Ascending aorta (tissue), 2 donors: ENCODE results near the gene LRBA. TPM values are rescaled to one million over a fixed set of nuclear protein-coding genes. Genes with fewer than 3 reads are reported as not detected.

Experiments used
- DNase-seq, 2 donors: peaks; one replicate each; pipeline ENCODE4 v3.0.0-alpha.2; 2019; ENCODE audit warnings: low spot score in 2 of 2
- H3K27ac ChIP-seq, 2 donors: fragments of 200-600 bp; sonication (generic); one replicate each; pipeline ENCODE4 v1.5.1; 2016 to 2017; ENCODE audit warnings: mild to moderate bottlenecking in 1 of 2
- H3K27me3 ChIP-seq: fragments of 200-600 bp; sonication (generic); one replicate; pipeline ENCODE4 v1.5.1; 2017
- H3K36me3 ChIP-seq, 2 donors: fragments of 200-600 bp; sonication (generic); one replicate each; pipeline ENCODE4 v1.5.1; 2016
- H3K4me1 ChIP-seq, 2 donors: fragments of 200-600 bp; sonication (generic); one replicate each; pipeline ENCODE4 v1.5.1; 2016 to 2017; ENCODE audit warnings: mild to moderate bottlenecking in 1 of 2
- H3K4me3 ChIP-seq, 2 donors: fragments of 200-600 bp; sonication (generic); one replicate each; pipeline ENCODE4 v1.5.1; 2016 to 2017; ENCODE audit warnings: mild to moderate bottlenecking in 1 of 2
- H3K9me3 ChIP-seq, 2 donors: fragments of 200-600 bp; sonication (generic); one replicate each; pipeline ENCODE4 v1.5.1; 2016
- intact Hi-C: fragments of 100-400 bp; cut with DNase I; formaldehyde crosslinking; loops from one replicate; pipeline ENCODE4 v1.15.1; 2023
- total RNA-seq: library from RNA; depleted of rRNA; stranded (reverse); fragments of >200 nt; gene quantifications from one replicate; pipeline ENCODE4 v1.1.0, GENCODE V29; 2016
- TF ChIP-seq, protein P1 (sequence below), 3 experiments: fragments of 200-600 bp in 2 of 3; fragments of 450-650 bp in 1 of 3; sonication (generic) in 2 of 3; IDR thresholded peaks; one replicate each; pipeline ENCODE4 v1.5.1; 2016 to 2019; ENCODE audit warnings: antibody characterized with exemption in 3 of 3, mild to moderate bottlenecking in 1 of 3, moderate library complexity in 1 of 3

LRBA gene
- total RNA-seq, 1 donor from 2014 or later, result 15.2 TPM

DNA sequence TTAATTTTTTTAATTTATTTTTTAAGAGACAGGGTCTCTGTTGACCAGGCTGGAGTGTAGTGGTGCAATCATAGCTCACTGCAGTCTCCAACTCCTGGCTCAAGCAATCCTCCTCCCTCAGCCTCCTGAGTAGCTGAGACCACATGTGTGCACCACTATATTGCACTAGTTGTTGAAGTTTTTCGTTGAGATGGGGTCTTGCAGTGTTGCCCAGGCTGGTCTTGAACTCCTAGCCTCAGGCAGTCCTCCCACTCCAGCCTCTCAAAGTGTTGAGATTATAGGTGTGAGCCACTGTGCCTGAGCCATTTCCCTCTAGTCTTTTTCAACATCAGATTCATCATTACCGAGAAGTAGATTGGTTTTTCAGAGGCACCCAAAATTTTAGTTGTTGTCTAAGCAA is 771.2 kb downstream of the LRBA start:
- intact Hi-C loops, result loop anchor here (1.0 to 2.0 kb wide), 2 partner anchors 234 to 245 kb away; no protein-coding TSS in a partner anchor

GRCh38 chr4:150242820-150243458 is 772.1 kb downstream of the LRBA start:
- intact Hi-C loops, result loop anchor here (1.0 to 2.0 kb wide), 2 partner anchors 233 to 244 kb away; no protein-coding TSS in a partner anchor
- Histone ChIP-seq H3K4me3 (no peak overlapping the region), H3K27ac (no peak overlapping the region), H3K9me3 (no peaks in the 10 kb centered on the region), H3K36me3 (peaks cover 1 to 4% of the 10 kb centered on the region in 2 donors), H3K4me1 (peaks cover 0 to 15% of the 10 kb centered on the region in 2 donors), H3K27me3 (no peaks in the 10 kb centered on the region)
- TF ChIP-seq, protein P1, sequence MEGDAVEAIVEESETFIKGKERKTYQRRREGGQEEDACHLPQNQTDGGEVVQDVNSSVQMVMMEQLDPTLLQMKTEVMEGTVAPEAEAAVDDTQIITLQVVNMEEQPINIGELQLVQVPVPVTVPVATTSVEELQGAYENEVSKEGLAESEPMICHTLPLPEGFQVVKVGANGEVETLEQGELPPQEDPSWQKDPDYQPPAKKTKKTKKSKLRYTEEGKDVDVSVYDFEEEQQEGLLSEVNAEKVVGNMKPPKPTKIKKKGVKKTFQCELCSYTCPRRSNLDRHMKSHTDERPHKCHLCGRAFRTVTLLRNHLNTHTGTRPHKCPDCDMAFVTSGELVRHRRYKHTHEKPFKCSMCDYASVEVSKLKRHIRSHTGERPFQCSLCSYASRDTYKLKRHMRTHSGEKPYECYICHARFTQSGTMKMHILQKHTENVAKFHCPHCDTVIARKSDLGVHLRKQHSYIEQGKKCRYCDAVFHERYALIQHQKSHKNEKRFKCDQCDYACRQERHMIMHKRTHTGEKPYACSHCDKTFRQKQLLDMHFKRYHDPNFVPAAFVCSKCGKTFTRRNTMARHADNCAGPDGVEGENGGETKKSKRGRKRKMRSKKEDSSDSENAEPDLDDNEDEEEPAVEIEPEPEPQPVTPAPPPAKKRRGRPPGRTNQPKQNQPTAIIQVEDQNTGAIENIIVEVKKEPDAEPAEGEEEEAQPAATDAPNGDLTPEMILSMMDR (IDR thresholded peaks at IDR 0.05), result peak; percentile 44 to 92 (median 85)
- DNase-seq, result no peak

More for the DNA sequence above, 771.2 kb downstream of the LRBA start:
- Histone ChIP-seq H3K9me3 (no peaks in the 10 kb centered on the region), H3K36me3 (peaks cover 7 to 13% of the 10 kb centered on the region in 2 donors), H3K4me1 (peaks cover 0 to 7% of the 10 kb centered on the region in 2 donors), H3K4me3 (no peak overlapping the region), H3K27ac (peak overlapping the region; percentile 58 to 59), H3K27me3 (no peaks in the 10 kb centered on the region)
- DNase-seq, result no peak
- TF ChIP-seq, protein P1 (IDR thresholded peaks at IDR 0.05), result no peak

GRCh38 chr4:150240011-150240410 is 775.1 kb downstream of the LRBA start:
- H3K27ac ChIP-seq, result peak overlapping the region in 1 of 2 donors; percentile 7
- TF ChIP-seq, protein P1 (IDR thresholded peaks at IDR 0.05), result no peak
- no peaks in the 10 kb centered on the region for H3K9me3 ChIP-seq
- H3K4me3 ChIP-seq, result no peak overlapping the region
- no peak for DNase-seq
- intact Hi-C loops, result no loop called here
- H3K27me3 ChIP-seq, result no peaks in the 10 kb centered on the region
- peaks cover 0 to 29% of the 10 kb centered on the region in 2 donors for H3K4me1 ChIP-seq
- H3K36me3 ChIP-seq, result no peaks in the 10 kb centered on the region

DNA sequence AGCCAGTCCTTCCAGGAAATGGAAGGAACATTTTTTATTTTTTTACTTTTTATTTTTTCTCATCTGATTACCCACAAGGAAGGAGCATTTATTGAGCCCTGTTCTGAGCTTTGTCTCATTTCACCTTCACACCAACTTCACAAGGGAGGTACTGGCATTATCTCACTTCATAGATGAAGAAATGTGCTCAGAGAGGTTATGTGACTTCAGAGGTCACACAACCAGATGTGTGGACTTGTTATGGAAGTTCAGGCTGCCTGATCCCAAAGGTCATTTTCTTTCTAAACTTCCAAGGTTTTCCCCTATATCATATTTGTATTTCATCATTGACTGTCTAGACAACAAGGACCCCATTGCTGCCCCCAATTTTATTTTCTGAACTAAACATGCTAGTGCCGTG is 776.5 kb downstream of the LRBA start:
- Histone ChIP-seq H3K27me3 (no peaks in the 10 kb centered on the region), H3K27ac (peak overlapping the region; percentile 17 to 69), H3K4me3 (no peak overlapping the region), H3K9me3 (no peaks in the 10 kb centered on the region), H3K36me3 (no peaks in the 10 kb centered on the region), H3K4me1 (peaks cover 0 to 21% of the 10 kb centered on the region in 2 donors)
- intact Hi-C loops, result loop anchor here (10.0 kb wide), 1 partner anchor 1794 kb away; the partner anchor contains the start of gene NR3C2
- TF ChIP-seq, protein P1 (IDR thresholded peaks at IDR 0.05), result no peak
- no peak for DNase-seq

GRCh38 chr4:150237110-150237872 is 777.8 kb downstream of the LRBA start:
- intact Hi-C loops, result loop anchor here (2.0 to 10.0 kb wide), 2 partner anchors 158 to 1792 kb away; partner anchors contain the start of genes DCLK2 and NR3C2
- H3K36me3 ChIP-seq, result no peaks in the 10 kb centered on the region
- H3K27me3 ChIP-seq, result no peaks in the 10 kb centered on the region
- H3K4me1 ChIP-seq, result peaks cover 0 to 21% of the 10 kb centered on the region in 2 donors
- TF ChIP-seq, protein P1 (IDR thresholded peaks at IDR 0.05), result no peak
- H3K9me3 ChIP-seq, result no peaks in the 10 kb centered on the region
- peak overlapping the region in 1 of 2 donors; percentile 4 for H3K4me3 ChIP-seq
- no peak for DNase-seq
- peak overlapping the region; percentile 75 to 82 for H3K27ac ChIP-seq
